ENCODE data around the gene ALK.
"Not testable (repeated sequence)": the region's sequence is repeated elsewhere in the genome, so short reads cannot be mapped to it uniquely, and the experiment has no call there.

The ALK gene

DNA sequence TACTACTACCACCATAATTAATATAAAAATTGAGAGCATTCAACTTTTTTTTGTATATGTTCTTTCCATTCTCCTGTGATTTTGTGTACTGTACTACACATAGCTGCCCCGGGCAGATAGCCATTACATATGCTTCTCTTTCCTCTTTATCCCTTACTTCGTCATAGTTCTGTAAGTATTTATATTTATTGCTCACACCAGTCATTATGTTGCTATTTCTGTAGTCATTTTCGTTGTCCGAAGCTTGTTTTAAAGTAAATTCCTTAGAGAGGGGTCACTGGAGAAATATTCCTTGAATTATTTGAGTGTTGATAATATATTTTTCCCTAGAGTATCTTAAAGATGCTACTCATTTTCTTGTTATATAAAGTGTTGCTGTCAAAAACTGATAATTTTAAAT is 662.2 kb downstream of the ALK start:
- Histone ChIP-seq H3K27ac (no peak overlapping the region), H3K4me2 (no peak overlapping the region), H3K4me1 (peaks cover 22% of the 10 kb centered on the region), H4K20me1 (no peaks in the 10 kb centered on the region), H3K27me3 (no peaks in the 10 kb centered on the region), H3K9ac (no peak overlapping the region), H3K36me3 (no peaks in the 10 kb centered on the region), H3K4me3 (no peak overlapping the region), H3K9me3 (no peaks in the 10 kb centered on the region)
- TF ChIP-seq Cebpa-rat (IDR thresholded peaks at IDR 0.05), result no peak

- TF ChIP-seq Cebpa-rat (IDR thresholded peaks at IDR 0.05), result no peak
- Histone ChIP-seq H3K27ac (no peak overlapping the region), H3K27me3 (no peaks in the 10 kb centered on the region)
Observed at GRCh38 chr2:29255004-29255403, 666.4 kb downstream of the ALK start.

DNA sequence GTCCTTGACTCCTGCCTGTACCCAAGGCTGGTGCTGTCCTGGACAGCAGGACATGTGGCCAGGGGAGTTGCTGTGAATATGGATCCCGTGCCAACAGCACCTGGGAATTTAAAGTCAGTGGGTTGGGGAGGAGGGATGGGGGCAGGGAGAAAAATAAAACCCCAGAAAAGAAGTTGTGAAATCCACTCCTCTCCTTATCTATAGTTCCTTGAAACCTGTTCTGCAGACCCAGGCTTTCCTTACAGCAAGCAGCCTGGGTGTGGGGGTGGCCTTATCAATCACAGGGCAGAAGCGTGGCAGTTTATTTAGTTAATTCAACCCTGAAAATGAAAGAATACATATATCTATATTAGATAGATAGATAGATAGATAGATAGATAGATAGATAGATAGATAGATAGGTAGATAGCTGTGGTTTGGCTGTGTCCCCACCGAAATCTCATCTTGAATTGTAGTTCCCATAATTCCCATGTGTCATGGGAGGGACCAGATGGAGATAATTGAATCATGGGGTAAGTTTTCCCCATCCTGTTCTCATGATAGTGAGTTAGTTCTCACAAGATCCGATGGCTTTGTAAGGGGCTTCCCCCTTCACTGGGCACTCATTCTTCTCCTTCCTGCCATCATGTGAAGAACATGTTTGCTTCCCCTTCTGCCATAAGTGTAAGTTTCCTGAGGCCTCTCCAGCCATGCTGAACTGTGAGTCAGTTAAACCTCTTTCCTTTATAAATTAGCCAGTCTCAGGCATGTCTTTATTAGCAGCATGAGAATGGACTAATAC is 667.7 kb downstream of the ALK start:
- not testable (repeated sequence) for H4K20me1 ChIP-seq, H3K4me2 ChIP-seq, H3K9ac ChIP-seq, H3K4me3 ChIP-seq, H3K27me3 ChIP-seq, H3K27ac ChIP-seq, H3K36me3 ChIP-seq, H3K9me3 ChIP-seq
- peaks cover 22% of the 10 kb centered on the region for H3K4me1 ChIP-seq

More at GRCh38 chr2:29255004-29255403, 666.4 kb downstream of the ALK start:
- Histone ChIP-seq H3K4me1 (peaks cover 9% of the 10 kb centered on the region), H3K4me3 (no peak overlapping the region), H3K9me3 (no peaks in the 10 kb centered on the region), H3K4me2 (no peak overlapping the region), H4K20me1 (no peaks in the 10 kb centered on the region), H3K9ac (no peak overlapping the region), H3K36me3 (no peaks in the 10 kb centered on the region)

DNA sequence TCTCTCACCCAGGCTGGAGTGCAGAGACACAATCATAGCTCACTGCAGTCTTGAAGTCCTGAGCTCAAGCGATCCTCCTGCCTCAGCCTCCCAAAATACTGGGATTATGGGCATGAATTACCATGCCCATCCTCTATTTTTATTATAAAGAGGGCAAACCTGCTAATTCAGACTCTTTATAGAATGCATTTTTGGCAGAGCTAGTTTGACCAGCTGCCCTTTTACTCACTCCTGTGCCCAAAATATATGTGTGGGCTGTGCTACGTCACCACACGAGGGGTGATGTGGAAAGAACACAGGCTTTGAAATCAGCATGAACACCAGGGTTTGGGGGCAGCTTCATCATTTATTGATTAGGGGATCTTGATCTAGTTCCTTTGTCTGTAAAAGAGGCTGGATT is 668.4 kb downstream of the ALK start:
- Histone ChIP-seq H3K27me3 (no peaks in the 10 kb centered on the region), H3K9ac (no peak overlapping the region), H3K4me3 (no peak overlapping the region), H3K27ac (no peak overlapping the region), H3K4me2 (no peak overlapping the region), H4K20me1 (no peaks in the 10 kb centered on the region), H3K9me3 (no peaks in the 10 kb centered on the region), H3K36me3 (no peaks in the 10 kb centered on the region), H3K4me1 (peaks cover 29% of the 10 kb centered on the region)
- no peak for TF ChIP-seq Cebpa-rat (IDR thresholded peaks at IDR 0.05)

GRCh38 chr2:29251406-29251805 is 670.0 kb downstream of the ALK start:
- TF ChIP-seq Cebpa-rat (IDR thresholded peaks at IDR 0.05), result no peak
- H3K27me3 ChIP-seq, result no peaks in the 10 kb centered on the region
- H4K20me1 ChIP-seq, result no peaks in the 10 kb centered on the region
- peaks cover 25% of the 10 kb centered on the region for H3K4me1 ChIP-seq
- H3K9ac ChIP-seq, result no peak overlapping the region
- H3K4me2 ChIP-seq, result no peak overlapping the region
- H3K36me3 ChIP-seq, result no peaks in the 10 kb centered on the region
- no peak overlapping the region for H3K4me3 ChIP-seq
- H3K27ac ChIP-seq, result no peak overlapping the region
- H3K9me3 ChIP-seq, result no peaks in the 10 kb centered on the region

DNA sequence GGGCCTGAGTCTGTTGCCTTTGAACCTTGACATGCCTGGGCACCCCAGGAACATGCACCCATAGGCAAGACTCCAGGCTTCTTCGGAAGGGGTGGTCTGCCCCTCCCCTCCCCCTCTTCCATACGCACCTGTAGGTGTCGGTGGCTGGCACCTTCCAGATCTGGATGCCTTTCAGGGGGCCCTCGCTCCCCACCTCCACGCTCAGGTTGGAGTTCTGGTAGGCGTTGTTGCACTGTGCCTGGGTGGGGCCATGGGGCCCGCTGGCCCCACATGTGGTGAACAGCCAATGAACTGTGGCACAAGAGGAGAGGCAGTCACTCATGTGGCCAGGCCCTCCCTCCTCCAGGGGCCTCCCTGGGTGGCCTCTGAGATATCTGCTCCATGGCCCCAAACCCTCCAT is 670.4 kb downstream of the ALK start:
- H3K4me2 ChIP-seq, result no peak overlapping the region
- no peaks in the 10 kb centered on the region for H4K20me1 ChIP-seq
- H3K36me3 ChIP-seq, result no peaks in the 10 kb centered on the region
- H3K9ac ChIP-seq, result no peak overlapping the region
- no peak overlapping the region for H3K4me3 ChIP-seq
- H3K27ac ChIP-seq, result no peak overlapping the region
- TF ChIP-seq Cebpa-rat (IDR thresholded peaks at IDR 0.05), result no peak
- H3K27me3 ChIP-seq, result no peaks in the 10 kb centered on the region
- H3K4me1 ChIP-seq, result peaks cover 25% of the 10 kb centered on the region
- H3K9me3 ChIP-seq, result no peaks in the 10 kb centered on the region

DNA sequence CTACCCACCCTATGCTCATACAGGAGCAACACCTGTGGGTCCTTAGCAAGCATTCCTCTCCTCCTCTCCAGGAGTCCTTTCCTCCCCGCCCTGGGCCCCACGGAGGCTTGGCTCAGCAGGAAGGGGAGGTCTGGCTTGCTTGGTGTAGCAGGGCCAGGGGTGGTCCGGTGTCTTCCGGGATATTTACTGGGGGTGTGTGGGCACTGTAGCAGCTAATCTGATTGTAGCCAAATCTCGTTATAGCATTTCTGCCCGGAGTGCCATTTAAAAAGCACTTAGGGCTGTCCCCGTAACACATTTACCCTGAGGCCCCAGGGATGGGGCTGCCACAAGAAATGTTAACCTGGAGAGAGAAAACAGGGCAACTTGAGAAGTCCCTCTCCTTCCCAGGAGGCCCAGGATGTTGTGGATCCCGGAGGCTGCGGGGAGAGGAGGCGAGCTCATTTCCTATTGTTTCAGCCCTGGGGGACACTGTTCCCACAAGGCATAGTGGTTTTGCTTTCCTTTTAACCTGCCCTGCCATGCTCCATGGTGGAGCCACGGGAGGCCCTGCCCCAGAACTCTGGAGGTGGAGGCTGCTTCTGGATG is 671.6 kb downstream of the ALK start:
- no peak for TF ChIP-seq Cebpa-rat (IDR thresholded peaks at IDR 0.05)
- Histone ChIP-seq H3K4me1 (peaks cover 25% of the 10 kb centered on the region), H3K27me3 (no peaks in the 10 kb centered on the region), H3K9me3 (no peaks in the 10 kb centered on the region), H4K20me1 (no peaks in the 10 kb centered on the region), H3K27ac (no peak overlapping the region), H3K4me2 (0 out of 2 replicates have a peak overlapping the region, but pooled peaks have one; percentile 19), H3K36me3 (no peaks in the 10 kb centered on the region), H3K4me3 (no peak overlapping the region), H3K9ac (no peak overlapping the region)

DNA sequence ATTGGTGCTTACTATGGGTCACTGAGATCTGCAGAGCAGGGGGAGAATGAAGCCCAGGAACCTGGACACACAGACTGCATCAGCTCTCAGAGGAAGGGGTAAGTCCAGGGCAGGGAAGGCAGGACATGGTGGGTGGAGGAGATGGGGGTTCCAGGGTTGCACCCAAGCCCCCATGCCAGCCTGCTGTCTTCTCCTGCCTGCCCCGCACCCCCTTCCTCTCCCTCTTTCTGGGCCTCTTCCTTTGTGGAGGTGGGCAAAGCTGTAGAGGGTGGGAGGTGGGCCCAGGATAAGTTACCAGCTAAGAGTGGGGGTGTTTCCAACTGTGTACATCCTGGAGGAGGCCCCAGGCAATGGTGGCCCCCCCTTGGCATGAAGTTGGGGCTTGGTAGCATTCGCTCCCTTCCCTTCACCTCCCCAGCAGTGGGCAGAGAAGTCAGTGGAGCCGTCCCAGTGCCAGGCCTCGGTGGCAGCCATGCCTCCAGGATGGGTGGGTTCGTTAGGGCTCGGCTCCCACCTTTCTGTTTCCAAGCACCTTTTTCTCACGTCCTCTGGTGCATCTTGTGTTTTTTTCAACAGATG is 674.0 kb downstream of the ALK start:
- no peaks in the 10 kb centered on the region for H3K36me3 ChIP-seq
- no peak for TF ChIP-seq Cebpa-rat (IDR thresholded peaks at IDR 0.05)
- H3K4me2 ChIP-seq, result no peak overlapping the region
- peaks cover 25% of the 10 kb centered on the region for H3K4me1 ChIP-seq
- no peaks in the 10 kb centered on the region for H3K9me3 ChIP-seq
- no peak overlapping the region for H3K9ac ChIP-seq
- H3K27me3 ChIP-seq, result no peaks in the 10 kb centered on the region
- no peak overlapping the region for H3K4me3 ChIP-seq
- no peak overlapping the region for H3K27ac ChIP-seq
- H4K20me1 ChIP-seq, result no peaks in the 10 kb centered on the region

GRCh38 chr2:29246383-29247300 is 674.7 kb downstream of the ALK start:
- H3K9ac ChIP-seq, result no peak overlapping the region
- H3K36me3 ChIP-seq, result no peaks in the 10 kb centered on the region
- no peaks in the 10 kb centered on the region for H4K20me1 ChIP-seq
- H3K27me3 ChIP-seq, result no peaks in the 10 kb centered on the region
- no peak overlapping the region for H3K4me2 ChIP-seq
- H3K4me3 ChIP-seq, result no peak overlapping the region
- H3K9me3 ChIP-seq, result no peaks in the 10 kb centered on the region
- peaks cover 25% of the 10 kb centered on the region for H3K4me1 ChIP-seq
- no peak for TF ChIP-seq Cebpa-rat (IDR thresholded peaks at IDR 0.05)
- H3K27ac ChIP-seq, result no peak overlapping the region

Measured in BLaER1 (cell line).